ENCODE measurements around the gene RNF213.

DNA sequence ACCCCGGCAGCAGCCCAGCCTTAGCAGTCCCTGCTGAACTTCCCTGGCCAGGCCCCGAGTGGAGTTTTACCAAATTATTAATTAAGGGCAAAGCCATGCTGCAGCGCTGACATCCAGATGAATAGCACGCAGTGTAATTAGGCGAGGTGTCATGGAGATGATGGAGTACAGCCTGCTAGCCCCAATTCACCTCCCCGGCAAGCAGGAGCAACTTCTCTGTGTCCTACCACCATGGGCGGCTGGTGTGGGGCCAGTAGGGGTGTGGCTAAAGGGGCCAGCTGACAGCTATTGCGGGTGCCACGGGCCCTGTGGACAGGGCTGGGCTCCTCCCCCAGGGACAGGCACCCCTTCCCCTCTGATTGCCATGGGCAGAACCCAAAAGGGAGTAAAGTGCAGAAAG is 178.8 kb downstream of the RNF213 start:
- TF ChIP-seq, protein P1, sequence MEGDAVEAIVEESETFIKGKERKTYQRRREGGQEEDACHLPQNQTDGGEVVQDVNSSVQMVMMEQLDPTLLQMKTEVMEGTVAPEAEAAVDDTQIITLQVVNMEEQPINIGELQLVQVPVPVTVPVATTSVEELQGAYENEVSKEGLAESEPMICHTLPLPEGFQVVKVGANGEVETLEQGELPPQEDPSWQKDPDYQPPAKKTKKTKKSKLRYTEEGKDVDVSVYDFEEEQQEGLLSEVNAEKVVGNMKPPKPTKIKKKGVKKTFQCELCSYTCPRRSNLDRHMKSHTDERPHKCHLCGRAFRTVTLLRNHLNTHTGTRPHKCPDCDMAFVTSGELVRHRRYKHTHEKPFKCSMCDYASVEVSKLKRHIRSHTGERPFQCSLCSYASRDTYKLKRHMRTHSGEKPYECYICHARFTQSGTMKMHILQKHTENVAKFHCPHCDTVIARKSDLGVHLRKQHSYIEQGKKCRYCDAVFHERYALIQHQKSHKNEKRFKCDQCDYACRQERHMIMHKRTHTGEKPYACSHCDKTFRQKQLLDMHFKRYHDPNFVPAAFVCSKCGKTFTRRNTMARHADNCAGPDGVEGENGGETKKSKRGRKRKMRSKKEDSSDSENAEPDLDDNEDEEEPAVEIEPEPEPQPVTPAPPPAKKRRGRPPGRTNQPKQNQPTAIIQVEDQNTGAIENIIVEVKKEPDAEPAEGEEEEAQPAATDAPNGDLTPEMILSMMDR (IDR thresholded peaks at IDR 0.05; ENCODE audit: low read length), result no peak
- no peak for TF ChIP-seq EZH2 (IDR thresholded peaks at IDR 0.05; ENCODE audit: borderline replicate concordance, low read length)
